Erythroblast (primary cell): ENCODE results near the gene ITPA.

ENCODE experiments used
- GATA1 ChIP-seq: IDR thresholded peaks from 2 replicates; pipeline ENCODE4 v1.6.1; 2011; ENCODE audit warnings: low read depth, mild to moderate bottlenecking, control low read depth, low read length, moderate library complexity
- POLR2A ChIP-seq: IDR thresholded peaks from 2 replicates; pipeline ENCODE4 v1.6.1; 2011; ENCODE audit warnings: mild to moderate bottlenecking, low read length

DNA sequence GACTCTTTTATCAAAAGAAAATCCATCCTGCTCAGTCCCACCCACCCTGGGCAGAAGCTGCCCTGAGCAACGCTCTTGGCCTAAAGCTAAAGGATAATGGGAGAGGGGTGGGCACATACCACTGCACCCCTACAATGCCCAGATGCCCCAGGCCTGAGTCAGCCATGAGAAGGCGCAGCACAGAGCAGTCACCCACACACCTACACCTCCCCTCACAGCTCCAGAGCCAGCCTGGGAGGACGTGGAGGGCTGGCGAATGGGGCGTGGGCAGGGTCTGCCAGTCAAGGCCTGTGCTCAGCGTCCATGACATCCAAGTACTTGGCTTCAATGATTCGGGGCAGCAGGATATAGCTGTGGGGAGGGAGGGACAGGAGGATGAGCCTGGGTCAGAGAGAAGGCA, 18.2 kb downstream of the ITPA start:
- TF ChIP-seq POLR2A (no peak), GATA1 (no peak)
